Glutamatergic neuron (in vitro differentiated cells): ENCODE data around the gene CDC42BPB. TPM values are rescaled to one million over a fixed set of nuclear protein-coding genes. Genes with fewer than 3 reads are reported as not detected.
A peak's percentile ranks its signal among the peaks of the same experiment; 100 is the strongest.

ENCODE experiments used
- DNase-seq: peaks from one replicate; pipeline ENCODE4 v3.0.0; 2022
- H3K27ac Mint-ChIP-seq: one replicate; pipeline ENCODE4 v1.8.0; 2020; ENCODE audit warnings: mild to moderate bottlenecking, mixed read lengths, inconsistent platforms; ENCODE audit not compliant: unreplicated experiment
- H3K27me3 Mint-ChIP-seq: one replicate; pipeline ENCODE4 v1.8.0; 2020; ENCODE audit warnings: mild to moderate bottlenecking, moderate library complexity, mixed read lengths, inconsistent platforms; ENCODE audit not compliant: unreplicated experiment
- H3K36me3 Mint-ChIP-seq: one replicate; pipeline ENCODE4 v1.8.0; 2020; ENCODE audit warnings: mild to moderate bottlenecking, mixed read lengths, inconsistent platforms; ENCODE audit not compliant: unreplicated experiment
- H3K4me1 Mint-ChIP-seq: one replicate; pipeline ENCODE4 v1.8.0; 2020; ENCODE audit warnings: mild to moderate bottlenecking, low read depth, mixed read lengths, inconsistent platforms; ENCODE audit not compliant: unreplicated experiment
- H3K4me3 Mint-ChIP-seq: one replicate; pipeline ENCODE4 v1.8.0; 2020; ENCODE audit warnings: mild to moderate bottlenecking, mixed read lengths, inconsistent platforms; ENCODE audit not compliant: unreplicated experiment
- H3K9me3 Mint-ChIP-seq: one replicate; pipeline ENCODE4 v1.8.0; 2020; ENCODE audit warnings: mild to moderate bottlenecking, moderate library complexity, mixed read lengths, inconsistent platforms; ENCODE audit not compliant: unreplicated experiment
- CTCF ChIP-seq: fragments of 200-600 bp; sonication (generic); IDR thresholded peaks from one replicate; pipeline ENCODE4 v1.5.0; 2021; ENCODE audit not compliant: partially characterized antibody, unreplicated experiment
- total RNA-seq: library from RNA; stranded (reverse); fragmentation: NEBNext Ultra II Directional; extraction: Animal tissue kit (Norgen Biotek cat#: 25700); gene quantifications from one replicate; pipeline ENCODE4 v1.2.1, GENCODE V29; 2021; ENCODE audit not compliant: unreplicated experiment

The CDC42BPB gene
- total RNA-seq, 1 donor from 2014 or later = 125 TPM

DNA sequence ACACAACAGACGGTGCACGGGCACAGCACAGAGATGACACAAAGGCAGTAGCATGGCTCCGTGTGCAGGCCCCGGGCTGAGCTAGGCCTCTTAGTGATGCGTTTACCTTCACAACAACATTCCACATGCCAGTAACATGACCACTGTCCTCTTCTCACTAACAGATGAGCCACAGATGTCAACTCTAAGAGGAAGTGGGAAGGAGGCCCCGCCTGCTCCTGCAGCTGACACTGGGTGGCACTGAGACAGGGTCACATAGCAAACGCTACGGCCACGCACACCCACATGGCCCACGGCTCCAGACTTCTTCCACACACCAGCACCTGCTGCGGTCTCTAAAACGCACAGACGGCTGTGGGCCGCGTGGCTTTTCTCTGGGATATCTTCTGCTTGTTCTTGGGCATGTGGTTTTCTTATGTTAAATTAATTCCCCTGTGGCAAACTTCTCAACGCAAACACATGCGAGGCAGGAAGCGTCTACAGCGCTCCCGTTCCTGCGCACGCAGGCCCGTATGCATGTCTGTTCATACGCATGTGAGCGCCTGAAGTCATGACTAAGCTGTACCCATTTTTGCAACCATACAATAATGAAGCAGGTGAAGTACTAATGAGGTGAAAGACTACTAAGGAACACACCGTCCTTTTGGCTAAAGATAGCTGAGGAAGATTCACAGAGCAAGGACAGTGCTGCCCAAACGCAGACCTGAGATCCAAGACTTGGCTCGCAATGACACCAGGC lies 108.1 kb downstream of the CDC42BPB start:
- H3K36me3 Mint-ChIP-seq = peaks cover 5% of the 10 kb centered on the region

GRCh38 chr14:102948698-102949061 lies 108.7 kb downstream of the CDC42BPB start:
- no peak for DNase-seq
- Mint-ChIP-seq H3K36me3 (peaks cover 5% of the 10 kb centered on the region), H3K4me3 (no peak overlapping the region), H3K27me3 (peaks cover 2% of the 10 kb centered on the region), H3K27ac (peak overlapping the region; percentile 59), H3K4me1 (peaks cover 5% of the 10 kb centered on the region), H3K9me3 (peaks cover 9% of the 10 kb centered on the region)
- no peak for TF ChIP-seq CTCF

More for the DNA sequence above, 108.1 kb downstream of the CDC42BPB start:
- H3K9me3 Mint-ChIP-seq = peaks cover 9% of the 10 kb centered on the region
- no peak for DNase-seq
- peak overlapping the region; percentile 59 for H3K27ac Mint-ChIP-seq
- peaks cover 5% of the 10 kb centered on the region for H3K4me1 Mint-ChIP-seq
- H3K4me3 Mint-ChIP-seq = peak overlapping the region; percentile 41
- no peaks in the 10 kb centered on the region for H3K27me3 Mint-ChIP-seq
- no peak for TF ChIP-seq CTCF

DNA sequence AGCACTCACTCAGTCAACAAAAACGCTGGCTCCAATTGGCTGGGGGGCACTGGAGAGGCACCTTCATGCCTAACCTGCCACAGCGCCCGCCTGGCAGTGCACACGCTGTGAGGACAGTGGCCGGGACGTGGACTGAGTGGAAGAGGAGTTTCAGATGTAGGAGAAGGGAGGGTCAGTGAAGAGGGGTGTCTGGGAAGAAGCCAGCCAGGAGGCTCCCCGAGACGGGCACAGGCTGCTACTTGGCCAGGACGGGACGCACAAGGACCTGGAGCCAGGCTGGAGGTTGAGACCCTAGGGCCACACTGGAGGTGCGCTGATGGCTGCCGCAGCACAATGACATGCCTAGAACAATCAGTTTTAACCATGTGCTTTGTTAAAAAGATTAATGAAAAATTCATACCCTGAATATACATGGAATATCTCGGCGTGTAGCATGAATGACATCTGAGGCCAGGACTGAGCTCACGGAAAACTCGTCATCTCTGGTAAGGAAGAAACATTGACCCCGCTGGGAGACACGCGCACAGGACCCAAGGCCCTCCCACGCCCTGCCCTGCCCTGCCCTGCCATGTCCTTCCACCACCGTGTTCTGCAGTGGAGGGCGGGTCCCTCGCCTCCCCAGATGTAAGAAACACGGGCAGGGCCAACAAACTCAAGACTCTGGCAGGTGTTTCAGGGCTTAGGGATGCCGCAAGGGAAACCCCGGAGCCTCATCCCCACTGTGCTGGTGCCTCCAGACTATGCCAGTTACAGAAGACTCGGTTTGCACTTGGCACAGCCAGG lies 109.8 kb downstream of the CDC42BPB start:
- H3K4me1 Mint-ChIP-seq = peaks cover 5% of the 10 kb centered on the region
- TF ChIP-seq CTCF = no peak

DNA sequence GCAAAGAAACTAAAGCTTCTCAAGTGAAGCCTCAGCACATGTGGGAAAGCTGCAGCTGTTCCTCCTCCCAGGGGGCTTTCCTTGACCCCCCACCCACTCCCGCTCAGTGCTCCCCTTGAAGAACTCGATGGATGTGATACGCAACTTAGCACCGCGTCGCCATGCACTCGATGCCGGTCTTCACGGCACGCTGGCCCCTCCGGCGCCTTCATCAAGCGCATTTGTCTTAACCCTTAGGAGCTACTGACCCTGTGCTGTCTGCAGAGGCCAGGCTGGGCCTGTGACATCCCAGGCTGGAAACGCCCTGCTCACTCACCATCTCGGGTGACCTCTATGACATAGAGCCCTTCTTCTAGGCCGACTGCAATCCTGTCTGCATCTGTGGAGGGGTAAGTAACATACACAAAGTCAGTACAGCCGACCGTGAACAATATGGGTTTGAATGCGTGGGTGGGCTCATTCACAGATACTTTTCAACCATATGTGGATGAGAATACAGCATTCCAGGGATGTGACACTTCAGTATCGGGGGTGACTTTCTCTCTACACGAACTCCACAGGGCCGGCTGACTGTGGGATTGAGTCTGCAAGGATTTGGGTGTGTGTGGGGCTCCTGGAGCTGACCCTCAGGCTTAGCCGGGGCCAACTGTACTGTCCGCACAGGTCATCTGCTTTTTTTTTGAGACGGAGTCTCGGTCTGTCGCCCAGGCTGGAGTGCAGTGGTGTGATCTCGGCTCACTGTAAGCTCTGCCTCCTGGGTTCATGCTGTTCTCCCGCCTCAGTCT lies 111.8 kb downstream of the CDC42BPB start:
- H3K9me3 Mint-ChIP-seq = peaks cover 10% of the 10 kb centered on the region
- H3K4me3 Mint-ChIP-seq = no peak overlapping the region
- H3K4me1 Mint-ChIP-seq = peaks cover 12% of the 10 kb centered on the region
- H3K36me3 Mint-ChIP-seq = peaks cover 10% of the 10 kb centered on the region
- DNase-seq = no peak
- no peak overlapping the region for H3K27ac Mint-ChIP-seq
- no peak for TF ChIP-seq CTCF
- peaks cover 4% of the 10 kb centered on the region for H3K27me3 Mint-ChIP-seq

More for the DNA sequence above, 109.8 kb downstream of the CDC42BPB start:
- Mint-ChIP-seq H3K9me3 (peaks cover 10% of the 10 kb centered on the region), H3K4me3 (no peak overlapping the region), H3K27ac (peak overlapping the region; percentile 68), H3K27me3 (peaks cover 2% of the 10 kb centered on the region), H3K36me3 (peaks cover 10% of the 10 kb centered on the region)
- DNase-seq = no peak
